GM11168 (cell line): ENCODE data around the gene SERTAD4.
"Not testable (repeated sequence)": the region's sequence is repeated elsewhere in the genome, so short reads cannot be mapped to it uniquely, and the experiment has no call there.

Experiments
- in situ Hi-C: fragments of 300-500 bp; cut with MboI; formaldehyde crosslinking; loops from one replicate; pipeline ENCODE4 v1.12.0; 2022; ENCODE audit warnings: low sequenced_read_pairs; ENCODE audit not compliant: unreplicated experiment

SERTAD4 gene

GRCh38 chr1:210254298-210254697 is 21.7 kb downstream of the SERTAD4 start:
- in situ Hi-C loops: no loop called here

GRCh38 chr1:210257698-210258529 is 25.3 kb downstream of the SERTAD4 start:
- in situ Hi-C loops: no loop called here

GRCh38 chr1:210259561-210259960 is 27.0 kb downstream of the SERTAD4 start:
- in situ Hi-C loops: no loop called here

GRCh38 chr1:210260096-210260495 is 27.5 kb downstream of the SERTAD4 start:
- in situ Hi-C loops: no loop called here

GRCh38 chr1:210262167-210262896 is 29.7 kb downstream of the SERTAD4 start:
- in situ Hi-C loops: no loop called here

DNA sequence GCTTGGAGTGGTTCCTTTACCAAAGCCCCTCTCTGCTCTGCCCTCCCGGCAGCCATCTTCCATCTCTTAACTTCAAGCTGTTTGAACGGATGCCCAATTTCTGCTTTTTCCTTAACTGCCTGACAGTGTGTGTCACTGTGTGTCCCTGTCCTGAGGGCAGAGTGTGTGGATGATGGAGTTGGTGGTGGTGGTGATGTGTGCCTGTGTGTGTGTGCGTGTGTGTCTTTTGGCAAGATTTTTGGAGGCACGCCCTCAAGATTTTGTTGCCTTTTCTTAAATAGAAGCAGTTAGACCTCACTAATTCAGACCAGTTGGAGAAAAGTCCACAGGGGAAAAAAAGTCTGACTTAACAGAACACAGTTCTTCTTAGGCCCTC is 30.3 kb downstream of the SERTAD4 start:
- in situ Hi-C loops: no loop called here

DNA sequence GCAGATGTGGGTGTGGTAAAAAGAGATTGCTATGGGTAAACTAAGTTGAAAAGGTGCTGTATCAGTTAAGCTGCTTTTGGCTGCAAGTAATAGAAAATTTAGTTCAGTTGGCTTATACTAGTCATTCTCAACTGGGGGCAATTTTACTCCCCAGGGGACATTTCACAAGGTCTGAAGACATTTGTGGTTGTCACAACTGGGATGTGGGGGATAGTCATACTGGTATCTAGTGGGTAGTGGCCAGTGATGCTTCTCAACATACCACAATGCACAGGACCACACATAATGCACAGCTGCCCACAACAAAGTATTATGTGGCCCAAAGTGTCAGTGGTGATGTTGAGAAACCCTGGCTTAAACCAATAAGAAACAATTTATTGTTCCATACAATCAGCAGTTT is 31.4 kb downstream of the SERTAD4 start:
- in situ Hi-C loops: no loop called here

- in situ Hi-C loops: no loop called here
Observed at GRCh38 chr1:210264496-210265380, 32.1 kb downstream of the SERTAD4 start.

GRCh38 chr1:210265392-210265955 is 32.9 kb downstream of the SERTAD4 start:
- in situ Hi-C loops: not testable (repeated sequence)

- in situ Hi-C loops: no loop called here
Observed at GRCh38 chr1:210269981-210270380, 37.4 kb downstream of the SERTAD4 start.

- in situ Hi-C loops: no loop called here
Observed at GRCh38 chr1:210272666-210273065, 40.1 kb downstream of the SERTAD4 start.

DNA sequence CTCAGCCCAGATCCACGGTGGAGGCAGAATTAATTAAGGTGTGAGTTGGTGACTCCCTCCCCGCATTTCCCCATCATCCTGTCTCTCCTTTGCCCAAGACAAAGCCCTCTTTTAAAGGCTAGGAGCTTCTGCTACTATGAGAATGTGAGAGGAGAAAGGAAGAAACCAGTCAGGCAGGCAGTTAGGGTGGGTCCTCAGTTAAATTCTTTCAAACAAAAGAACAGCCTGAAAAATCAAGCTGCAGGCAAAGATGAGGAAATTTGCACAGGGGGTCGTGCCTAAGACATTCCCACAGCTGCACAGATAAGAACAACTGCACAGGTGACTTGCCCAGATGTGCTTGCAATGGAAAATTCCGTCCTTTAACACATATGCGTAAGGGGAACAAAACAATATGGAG is 47.6 kb downstream of the SERTAD4 start:
- in situ Hi-C loops: no loop called here

DNA sequence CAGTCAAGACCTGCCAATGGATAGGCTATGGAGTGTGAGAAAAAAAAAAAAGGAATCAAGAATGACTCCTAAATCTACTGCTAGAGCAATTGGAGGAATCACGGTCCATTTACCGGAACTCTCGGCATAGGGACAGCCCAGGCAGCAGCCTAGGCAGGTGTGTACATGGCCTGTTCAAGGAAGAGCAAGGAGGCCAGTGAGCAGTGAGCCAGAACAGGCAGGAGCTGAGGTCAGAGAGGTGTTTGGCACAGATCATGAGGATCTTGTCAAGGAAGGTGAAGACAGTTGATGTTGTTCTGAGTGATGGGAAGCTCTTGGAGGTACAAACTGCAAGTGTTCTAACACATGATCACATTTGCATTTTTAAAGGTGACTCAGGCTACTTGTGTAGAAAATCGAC is 55.5 kb downstream of the SERTAD4 start:
- in situ Hi-C loops: no loop called here

GRCh38 chr1:210289248-210289647 is 56.7 kb downstream of the SERTAD4 start:
- in situ Hi-C loops: no loop called here

DNA sequence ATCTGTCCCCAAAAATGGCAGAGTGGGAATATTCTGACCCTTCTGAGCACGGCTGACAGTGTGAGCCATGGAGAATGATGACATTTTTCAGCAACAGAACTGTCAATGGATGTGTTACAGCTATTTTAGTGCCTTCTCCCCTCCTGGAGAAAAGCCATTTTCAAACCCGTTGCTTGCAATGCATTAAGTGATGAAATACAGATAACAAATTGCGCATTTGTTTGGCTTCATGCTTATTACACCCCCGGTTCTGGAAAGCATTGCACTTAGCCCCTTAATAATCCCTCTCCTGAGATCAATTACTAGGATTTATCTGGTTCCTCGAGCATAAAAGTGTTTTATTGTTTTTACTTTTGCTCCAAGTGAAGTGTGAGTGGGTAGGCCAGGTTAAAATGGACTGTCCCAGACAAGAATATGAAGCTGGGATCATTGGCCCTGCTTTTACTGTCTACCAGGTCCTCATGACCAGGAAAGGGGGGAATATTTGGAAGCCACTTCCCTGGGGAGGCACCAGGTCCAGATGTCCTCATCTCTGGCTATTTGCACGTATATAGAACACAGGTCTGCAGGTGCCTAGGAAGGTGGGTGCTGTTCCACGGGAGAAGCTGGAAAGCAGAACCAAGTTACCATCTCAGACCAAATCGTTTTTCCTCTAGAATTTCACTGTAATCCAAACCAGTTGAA is 58.6 kb downstream of the SERTAD4 start:
- in situ Hi-C loops: loop anchor here (10.0 kb wide), 1 partner anchor 136 kb away; no protein-coding TSS in a partner anchor

DNA sequence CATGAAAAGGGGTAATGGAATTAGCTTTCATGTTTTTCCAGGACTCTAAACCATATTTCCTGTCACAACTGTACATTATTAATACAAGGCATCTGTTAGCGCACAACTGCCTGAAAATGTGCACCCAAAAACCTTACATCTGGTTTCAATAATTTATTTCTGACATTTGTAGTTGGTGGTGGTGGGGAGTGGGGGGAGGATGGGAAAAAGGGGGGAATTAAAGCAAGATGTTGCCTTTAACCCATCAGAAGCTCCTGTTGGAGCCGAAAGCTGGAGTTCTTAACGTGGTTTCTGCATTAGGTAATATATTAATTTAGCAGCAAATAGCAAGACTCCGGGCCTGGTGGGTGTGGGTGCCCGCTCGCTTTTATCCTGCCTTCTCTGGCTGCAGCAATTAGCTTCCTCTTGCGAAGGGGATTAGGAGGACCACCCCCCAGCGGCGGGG is 59.2 kb downstream of the SERTAD4 start:
- in situ Hi-C loops: loop anchor here (10.0 kb wide), 1 partner anchor 137 kb away; no protein-coding TSS in a partner anchor

GRCh38 chr1:210292231-210292871 is 59.8 kb downstream of the SERTAD4 start:
- in situ Hi-C loops: loop anchor here (10.0 kb wide), 1 partner anchor 138 kb away; no protein-coding TSS in a partner anchor

- in situ Hi-C loops: loop anchor here (10.0 kb wide), 1 partner anchor 138 kb away; no protein-coding TSS in a partner anchor
Observed at GRCh38 chr1:210293171-210293607, 60.6 kb downstream of the SERTAD4 start.
